Transverse colon (tissue), 4 donors: ENCODE measurements around the gene FUT7. TPM values are rescaled to one million over a fixed set of nuclear protein-coding genes. Genes with fewer than 3 reads are reported as not detected.

Experiments
- DNase-seq: peaks from one replicate; pipeline ENCODE4 v3.0.0-alpha.2; 2019
- H3K27ac ChIP-seq, 4 donors: fragments of 200-600 bp; sonication (generic); 2 replicates each; pipeline ENCODE4 v1.5.1; 2016 to 2018; ENCODE audit warnings: inconsistent platforms in 4 of 4
- H3K27me3 ChIP-seq: fragments of 200-600 bp; sonication (generic); 2 replicates; pipeline ENCODE4 v1.5.1; 2017; ENCODE audit warnings: inconsistent platforms
- H3K36me3 ChIP-seq, 4 donors: fragments of 200-600 bp; sonication (generic); 2 replicates each; pipeline ENCODE4 v1.5.1; 2017 to 2019; ENCODE audit warnings: inconsistent platforms in 4 of 4
- H3K4me1 ChIP-seq, 4 donors: fragments of 200-600 bp; sonication (generic); 2 replicates each; pipeline ENCODE4 v1.5.1; 2017 to 2020; ENCODE audit warnings: inconsistent platforms in 4 of 4
- H3K4me3 ChIP-seq, 4 donors: fragments of 200-600 bp; sonication (generic); 1 replicate in 1 of 4; 2 replicates in 3 of 4; pipeline versions ENCODE4 v1.5.1 to v1.6.1; 2017 to 2019; ENCODE audit warnings: inconsistent platforms in 4 of 4
- H3K9me3 ChIP-seq, 2 donors: fragments of 200-600 bp; sonication (generic); 2 replicates each; pipeline ENCODE4 v1.5.1; 2017 to 2019; ENCODE audit warnings: inconsistent platforms in 2 of 2
- CTCF ChIP-seq, 5 experiments: fragments of 200-600 bp in 3 of 5; fragments of 450-650 bp in 2 of 5; sonication (generic) in 3 of 5; IDR thresholded peaks; 1 replicate in 2 of 5; 2 replicates in 3 of 5; pipeline ENCODE4 v1.5.1; 2016 to 2017; ENCODE audit warnings: antibody characterized with exemption in 5 of 5, inconsistent platforms in 3 of 5, mild to moderate bottlenecking in 2 of 5, moderate library complexity in 1 of 5
- EP300 ChIP-seq: sonication (generic); formaldehyde crosslinking; IDR thresholded peaks from one replicate; pipeline ENCODE4 v1.6.1; 2017; ENCODE audit warnings: antibody characterized with exemption, low read depth
- POLR2A ChIP-seq: fragments of 450-650 bp; IDR thresholded peaks from one replicate; pipeline ENCODE4 v1.6.1; 2016; ENCODE audit warnings: antibody characterized with exemption, mild to moderate bottlenecking, moderate library complexity
- POLR2AphosphoS5 ChIP-seq, 3 donors: sonication (generic); formaldehyde crosslinking; IDR thresholded peaks; one replicate each; pipeline ENCODE4 v1.6.1; 2016; ENCODE audit warnings: antibody characterized with exemption in 3 of 3
- WGBS, 2 donors: methylation state at CpG; one replicate each; pipeline ENCODE4 v1.1.5; 2018; ENCODE audit warnings: low coverage in 1 of 2; 5-methylcytosine and 5-hydroxymethylcytosine counted together
- in situ Hi-C, 4 donors: fragments of 200-750 bp; cut with MboI; loops; one replicate each; pipeline versions ENCODE4 v1.15.0 to v1.15.1; 2017; ENCODE audit warnings: low sequenced_read_pairs in 3 of 4, low pct_ligation_motif_present in 1 of 4, low pct_unique_long_range_greater_than_20kb in 1 of 4
- intact Hi-C: fragments of 100-400 bp; cut with DNase I; formaldehyde crosslinking; loops from one replicate; pipeline ENCODE4 v1.15.1; 2023; ENCODE audit warnings: low total_unique reads
- total RNA-seq, 4 donors: library from RNA; depleted of rRNA; stranded (reverse); fragments of >200 nt; gene quantifications; one replicate each; pipeline ENCODE4 v1.1.0, GENCODE V29; 2016

The FUT7 gene
- not detected for total RNA-seq

- no peak within 1 kb of the TSS for H3K27ac ChIP-seq
- no peak for TF ChIP-seq EP300
- TF ChIP-seq POLR2AphosphoS5 (IDR thresholded peaks at IDR 0.05): no peak
- TF ChIP-seq POLR2A: no peak
- TF ChIP-seq CTCF (IDR thresholded peaks at IDR 0.05): no peak
- in situ Hi-C loops: loop anchor here in 3 of 4 donors (10.0 to 25.0 kb wide), 2 partner anchors 245 to 247 kb away; partner anchors contain the start of genes CCDC183 (in 2 of the 3) and TMEM141 (in 2 of the 3)
- peaks cover 21 to 53% (median 39%) of the 10 kb centered on the region in 4 donors for H3K4me1 ChIP-seq
- no peaks in the 10 kb centered on the region for H3K36me3 ChIP-seq
- intact Hi-C loops: loop anchor here (5.0 kb wide), 1 partner anchor 85 kb away; the partner anchor contains the start of gene C8G
- 40% methylated on average over 15 of the region's 16 CpGs; no CpG with 5 or more reads in 1 of the 2 donors for WGBS, 2 donors
- H3K27me3 ChIP-seq: no peaks in the 10 kb centered on the region
- no peak for DNase-seq
- H3K9me3 ChIP-seq: no peaks in the 10 kb centered on the region
- H3K4me3 ChIP-seq: no peak within 1 kb of the TSS
Measured at GRCh38 chr9:137031904-137032640, at the start of gene FUT7. TSS of gene FUT7 (minus strand) at chr9:137032088. CDS start at chr9:137031991, 97 bp downstream.

GRCh38 chr9:137080260-137081122, 48.6 kb upstream of the FUT7 start:
- Histone ChIP-seq H3K27ac (no peak overlapping the region), H3K9me3 (no peaks in the 10 kb centered on the region), H3K4me3 (no peak overlapping the region), H3K4me1 (peaks cover 18 to 40% (median 30%) of the 10 kb centered on the region in 4 donors), H3K36me3 (no peaks in the 10 kb centered on the region), H3K27me3 (peaks cover 23% of the 10 kb centered on the region)
- DNase-seq: no peak
- no peak for TF ChIP-seq EP300
- no peak for TF ChIP-seq CTCF (IDR thresholded peaks at IDR 0.05)
- no peak for TF ChIP-seq POLR2A
- TF ChIP-seq POLR2AphosphoS5 (IDR thresholded peaks at IDR 0.05): no peak
- in situ Hi-C loops: no loop called here
- intact Hi-C loops: no loop called here
- 94% methylated on average over 23 of the region's 24 CpGs; no CpG with 5 or more reads in 1 of the 2 donors for WGBS, 2 donors

- Histone ChIP-seq H3K9me3 (no peaks in the 10 kb centered on the region), H3K27me3 (peaks cover 23% of the 10 kb centered on the region), H3K27ac (no peak overlapping the region), H3K4me3 (no peak overlapping the region), H3K36me3 (no peaks in the 10 kb centered on the region), H3K4me1 (peaks cover 16 to 33% (median 24%) of the 10 kb centered on the region in 4 donors)
- 56% methylated on average over 13 of the region's 13 CpGs; no CpG with 5 or more reads in 1 of the 2 donors for WGBS, 2 donors
- in situ Hi-C loops (no loop called here), intact Hi-C loops (no loop called here)
- TF ChIP-seq POLR2AphosphoS5 (IDR thresholded peaks at IDR 0.05) (no peak), CTCF (IDR thresholded peaks at IDR 0.05) (no peak), EP300 (no peak), POLR2A (no peak)
- DNase-seq: no peak
Measured at GRCh38 chr9:137079401-137079787, 47.5 kb upstream of the FUT7 start.
